Measurements from ENCODE around the gene SRSF1. TPM values are rescaled to one million over a fixed set of nuclear protein-coding genes. Genes with fewer than 3 reads are reported as not detected.
"Not testable (repeated sequence)": the region's sequence is repeated elsewhere in the genome, so short reads cannot be mapped to it uniquely, and the experiment has no call there.

The SRSF1 gene
- total RNA-seq, 1 experiment from 2014 or later: 436 TPM

DNA sequence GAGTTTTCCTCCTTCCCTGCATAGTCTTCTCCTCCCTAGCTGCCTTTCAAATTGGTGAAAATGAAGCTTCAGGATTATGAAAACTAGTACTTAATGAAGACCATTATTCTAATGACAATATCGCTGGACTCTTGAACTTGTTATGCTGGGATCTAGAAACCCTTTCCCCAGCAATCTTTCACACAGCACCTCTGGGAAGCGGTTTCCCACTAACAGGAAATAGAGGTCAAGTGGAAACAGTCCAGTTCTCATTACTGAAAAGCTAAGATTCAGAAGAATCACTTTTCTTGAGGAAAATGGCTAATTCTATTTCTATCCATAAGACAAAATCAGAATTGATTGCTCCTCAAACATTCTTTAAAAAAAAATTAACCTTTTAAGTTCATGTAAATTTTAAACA, 17.0 kb downstream of the SRSF1 start:
- DNase-seq (ENCODE audit: low spot score): no peak

DNA sequence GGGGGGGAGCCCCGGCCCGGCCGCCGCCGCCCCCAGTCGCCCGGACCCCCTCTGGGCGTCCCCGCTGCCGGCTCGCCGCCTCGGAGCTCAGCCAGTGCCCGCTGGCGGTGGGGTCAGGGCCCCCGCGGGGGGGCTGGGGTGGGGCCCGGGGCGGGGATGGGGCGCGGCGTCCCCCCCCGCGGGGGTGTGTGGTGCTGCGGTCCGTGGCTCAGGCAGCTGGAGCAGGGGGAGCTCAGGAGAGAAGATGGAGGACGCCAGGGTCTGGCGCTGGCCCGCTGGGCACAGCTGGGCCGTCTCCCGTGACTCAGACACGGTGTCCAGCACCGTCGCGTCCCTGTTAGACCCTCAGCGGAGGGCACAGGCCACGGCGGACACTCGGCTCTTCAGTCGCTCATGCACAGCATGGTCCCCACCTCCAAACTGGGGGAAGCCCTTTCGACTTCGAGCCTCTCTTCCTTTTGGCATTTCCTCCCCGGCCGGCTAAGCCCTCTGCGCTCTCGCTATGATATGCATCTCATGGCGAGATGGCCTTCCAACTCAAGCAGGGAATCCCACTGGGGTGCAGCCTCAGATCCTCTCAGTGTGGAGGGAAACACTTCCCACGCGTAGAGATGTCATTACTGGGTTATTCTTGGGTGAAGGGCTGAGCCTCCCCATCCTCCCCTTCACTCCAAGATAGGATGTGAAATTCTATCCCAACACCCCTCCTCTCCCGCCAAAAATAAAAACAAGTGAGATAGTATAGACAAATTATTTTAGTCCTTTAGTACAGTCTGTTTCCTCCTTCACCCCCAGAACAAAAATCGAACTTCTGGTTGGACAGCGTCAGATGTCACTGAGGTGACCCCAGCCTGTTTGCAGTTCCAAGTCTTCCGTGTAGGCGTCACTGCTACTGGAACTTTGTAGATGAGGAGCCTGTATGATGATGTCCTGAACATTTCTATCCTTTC, 18.5 kb downstream of the SRSF1 start:
- peak; percentile 78 for DNase-seq (ENCODE audit: low spot score)

DNA sequence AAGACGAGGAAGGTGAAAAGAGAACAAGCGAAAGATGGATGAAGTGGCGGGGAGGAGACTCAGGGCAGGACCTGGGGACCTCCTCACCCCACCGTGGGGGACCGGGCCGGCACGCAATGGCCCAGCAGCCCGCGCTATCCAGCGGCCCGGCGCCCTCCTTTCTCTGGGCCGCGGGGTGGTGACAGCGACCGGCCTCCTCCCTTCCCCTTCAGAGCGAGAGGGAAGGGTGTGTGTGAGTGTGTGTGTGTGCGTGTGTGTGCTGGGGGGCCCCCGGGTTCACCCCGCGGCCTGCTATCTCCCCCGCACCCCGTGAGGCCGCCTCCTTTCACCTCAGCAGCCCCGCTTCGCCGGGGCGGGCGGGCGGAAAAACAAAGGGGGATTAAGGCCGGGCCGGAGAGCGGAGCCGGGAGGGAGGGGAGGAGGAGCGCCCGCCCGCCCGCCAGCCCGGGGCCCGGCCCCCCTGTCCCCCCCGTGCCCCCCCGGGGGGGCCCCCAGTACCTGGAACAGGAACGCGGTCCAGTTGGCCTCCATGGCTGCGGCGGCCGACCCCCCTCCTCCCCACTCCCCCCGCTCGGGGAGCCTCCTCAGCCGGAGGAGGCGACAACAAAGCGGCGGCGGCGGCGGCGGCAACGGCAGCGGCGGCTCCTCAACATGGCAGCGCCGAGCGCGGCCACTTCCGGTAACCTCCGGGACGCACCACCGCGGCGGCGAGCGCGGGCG, 19.3 kb downstream of the SRSF1 start, which contains the start of gene VEZF1:
Gene VEZF1 (minus strand): TSS at position 674 of the 720 bp plus-strand sequence. CDS start 143 bp downstream, at position 531.
- DNase-seq (ENCODE audit: low spot score): peak; percentile 72

DNA sequence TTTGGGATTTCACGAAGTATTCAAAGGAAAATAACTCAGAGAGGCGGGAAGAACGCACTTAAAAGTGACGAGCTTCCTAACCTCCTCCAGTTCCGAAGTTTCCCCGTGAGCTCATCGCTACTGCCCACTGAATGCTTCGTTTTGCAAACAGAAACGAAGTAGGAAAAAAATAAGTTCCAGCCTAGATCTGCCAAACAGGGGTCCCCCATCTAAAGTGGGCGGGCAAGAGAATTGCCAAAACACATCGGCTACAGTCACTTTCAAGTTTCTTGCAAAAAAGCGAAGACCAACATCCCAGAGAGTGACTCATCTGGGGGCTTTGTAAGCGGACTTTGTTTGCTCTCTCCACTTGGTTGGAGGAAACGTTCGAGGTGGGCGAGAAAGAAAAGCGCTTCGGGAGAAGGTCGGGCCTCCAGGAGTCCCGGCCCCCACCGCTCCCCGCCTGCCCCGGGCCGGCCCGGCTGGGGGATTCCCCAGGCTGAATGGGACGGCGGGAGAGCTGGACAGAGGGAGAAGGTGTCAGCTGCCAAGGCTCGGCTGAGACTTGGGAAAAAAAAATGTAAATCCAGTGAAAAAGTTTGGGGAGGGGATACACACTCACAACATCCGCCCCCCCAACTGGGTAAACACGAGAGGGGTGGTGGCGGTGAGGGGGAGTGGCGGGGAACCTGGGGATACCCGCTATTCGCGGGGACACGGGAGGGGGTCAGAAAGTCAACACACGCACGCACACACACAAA, 20.0 kb downstream of the SRSF1 start:
- DNase-seq (ENCODE audit: low spot score): peak; percentile 63

DNA sequence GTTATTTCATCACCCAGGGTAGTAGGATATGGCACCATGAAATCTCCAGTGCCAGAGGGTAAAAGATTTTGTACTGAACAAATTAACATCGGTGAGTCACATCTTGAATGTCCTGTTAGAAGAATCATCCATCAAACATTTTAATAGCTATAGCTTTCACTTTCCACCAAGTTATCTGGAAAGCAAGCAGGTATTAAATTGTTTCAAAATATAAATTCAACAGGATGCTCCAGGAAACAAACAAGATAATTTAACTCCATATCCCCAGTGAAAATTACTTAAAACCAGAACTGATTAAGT, 21.4 kb downstream of the SRSF1 start:
- peak; percentile 56 for DNase-seq (ENCODE audit: low spot score)

DNA sequence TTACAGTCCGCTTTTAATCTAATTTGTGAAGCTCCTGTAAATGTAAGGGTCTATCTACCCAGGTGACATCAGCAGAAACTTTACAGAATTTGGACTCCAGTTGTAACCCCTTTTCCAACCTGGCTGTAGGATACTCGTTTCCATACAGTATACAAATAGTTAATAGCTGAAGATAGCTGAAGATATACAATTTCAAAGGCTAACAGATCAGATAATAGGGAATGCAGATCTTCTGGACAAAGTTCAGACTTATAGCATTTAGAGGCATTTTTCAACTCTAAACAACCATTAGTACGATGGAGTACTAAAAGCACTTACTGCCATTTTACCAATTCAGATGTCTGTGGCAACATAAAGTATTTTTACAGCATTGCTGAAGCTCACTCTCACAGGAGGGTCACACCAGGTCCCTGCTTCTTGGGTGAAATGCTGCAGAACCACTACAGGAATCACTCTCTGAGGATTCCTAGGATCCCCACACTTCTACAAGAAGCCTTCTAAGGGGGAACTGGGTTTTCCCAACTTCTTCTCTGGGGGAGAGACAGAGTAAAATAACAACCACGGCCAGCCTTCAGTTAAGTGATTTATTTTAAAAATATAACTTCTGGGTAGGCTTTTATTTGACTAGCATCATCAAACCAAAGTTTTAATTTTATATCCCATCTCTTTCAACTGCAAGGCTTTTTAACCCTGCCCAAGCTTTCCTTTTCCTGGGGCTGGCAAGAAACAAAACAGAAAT, 21.9 kb downstream of the SRSF1 start:
- no peak for DNase-seq (ENCODE audit: low spot score)

DNA sequence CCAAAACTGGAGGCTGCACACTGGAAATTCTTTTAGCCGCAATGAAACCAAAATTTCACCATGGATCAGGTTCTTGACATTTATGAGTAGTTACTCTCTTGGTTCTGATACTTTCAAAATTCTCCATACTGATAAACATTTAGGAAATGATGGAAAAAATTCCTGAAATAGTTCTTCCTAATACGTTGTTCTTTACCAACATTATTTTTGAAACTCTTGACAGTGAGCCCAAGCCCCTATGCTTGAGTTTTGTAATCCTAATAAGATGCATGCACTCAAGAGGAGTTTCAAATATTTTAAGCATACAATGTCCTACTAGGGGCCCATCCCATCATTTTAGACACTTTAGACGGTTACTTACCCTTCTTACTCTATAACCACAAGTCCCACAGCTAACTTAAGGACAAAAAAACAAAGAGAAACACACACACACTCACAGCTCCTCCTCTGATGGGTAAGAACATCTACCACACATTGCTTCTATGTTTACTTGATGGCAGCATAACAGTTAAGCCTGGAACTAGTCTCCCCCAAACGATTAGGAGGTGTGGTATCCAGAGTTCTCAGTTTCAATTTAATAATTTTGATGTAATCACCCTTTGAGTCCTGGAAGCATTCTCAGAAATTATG, 22.7 kb downstream of the SRSF1 start:
- no peak for DNase-seq (ENCODE audit: low spot score)

DNA sequence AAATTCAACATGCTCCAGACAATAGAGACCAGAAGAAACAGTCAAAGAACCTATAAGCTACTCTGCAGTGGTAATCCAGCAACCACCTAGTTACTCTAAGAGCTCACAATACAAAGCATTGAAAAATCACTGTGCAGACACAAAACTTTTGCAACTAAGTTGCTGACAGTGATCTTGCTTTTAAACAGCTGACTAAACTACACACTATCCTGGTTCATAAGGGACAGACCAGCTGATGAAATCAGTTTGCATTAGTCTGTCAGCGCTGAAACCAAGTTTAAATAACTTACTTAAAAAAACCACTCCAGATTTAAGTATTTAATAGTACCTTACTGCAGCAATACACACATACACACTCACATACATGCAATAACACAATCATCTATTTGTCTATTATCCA, 23.6 kb downstream of the SRSF1 start:
- no peak for DNase-seq (ENCODE audit: low spot score)

DNA sequence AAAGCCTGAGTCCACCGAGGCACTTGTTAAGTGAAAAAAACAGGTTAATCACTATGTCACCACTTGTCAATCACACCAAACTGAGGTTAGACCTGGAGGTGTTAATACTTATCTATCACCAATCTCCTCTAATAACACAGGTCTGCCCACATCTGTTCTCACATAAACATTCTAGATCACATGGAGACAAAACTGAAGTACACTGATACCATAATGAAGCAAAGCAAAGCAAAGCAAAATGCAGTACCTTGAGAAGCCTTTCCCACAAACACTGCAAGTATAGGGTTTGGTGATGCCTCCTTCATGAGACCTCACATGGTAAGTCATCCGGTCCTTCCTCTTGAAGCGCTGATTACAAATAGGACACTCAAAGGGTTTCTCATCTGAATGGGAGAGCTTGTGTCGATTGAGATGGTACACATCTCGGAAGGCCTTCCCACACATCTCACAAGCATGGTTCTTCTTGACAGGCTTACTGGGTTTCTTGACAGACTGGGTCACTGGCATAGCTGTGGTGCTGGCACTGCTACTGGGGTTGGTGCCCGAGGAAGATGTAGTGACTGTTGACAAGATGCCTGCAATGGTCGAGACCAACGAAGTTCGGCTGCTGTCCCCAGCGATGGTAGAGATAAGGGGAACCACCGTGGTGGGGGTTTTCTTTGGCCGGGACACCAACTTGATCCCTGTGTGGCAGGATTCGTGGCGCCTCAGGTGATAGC, 24.4 kb downstream of the SRSF1 start:
- DNase-seq (ENCODE audit: low spot score): no peak

DNA sequence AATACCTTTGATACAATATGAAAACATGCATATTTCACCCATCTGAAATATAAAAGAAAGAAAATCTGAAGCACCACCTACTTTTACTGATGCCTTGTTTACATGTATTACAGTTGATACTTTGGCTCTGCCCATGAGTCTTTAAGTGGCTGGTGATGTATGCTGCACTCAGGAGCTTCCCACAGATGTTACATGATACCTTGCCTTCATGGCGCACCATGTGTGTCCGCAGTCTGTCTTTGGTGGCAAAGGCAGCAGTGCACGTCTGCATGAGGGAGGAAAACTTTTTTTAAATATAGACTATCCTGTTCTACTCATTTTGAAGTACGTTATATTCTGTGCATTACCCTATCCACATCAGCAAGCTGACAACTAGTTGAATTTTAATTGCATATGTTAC, 26.5 kb downstream of the SRSF1 start:
- DNase-seq (ENCODE audit: low spot score): no peak

DNA sequence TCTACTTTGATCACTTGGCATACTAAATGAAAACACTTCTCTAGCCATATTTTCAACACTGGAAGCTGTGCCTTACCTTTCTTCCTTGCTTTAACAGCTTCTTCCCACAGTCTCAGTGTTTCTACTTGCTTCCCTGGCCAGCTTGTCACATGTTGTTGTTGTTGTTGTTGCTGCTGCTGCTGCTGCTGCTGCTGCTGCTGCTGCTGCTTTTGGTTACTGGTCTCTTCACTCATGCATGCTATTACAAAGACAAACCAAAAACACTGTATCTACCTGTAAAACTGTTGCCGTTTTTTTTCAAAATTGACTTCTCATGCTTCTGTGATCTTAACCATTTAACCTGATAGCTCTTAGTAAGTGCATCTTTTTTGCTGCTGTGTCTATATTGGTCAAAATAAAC, 28.0 kb downstream of the SRSF1 start:
- no peak for DNase-seq (ENCODE audit: low spot score)

DNA sequence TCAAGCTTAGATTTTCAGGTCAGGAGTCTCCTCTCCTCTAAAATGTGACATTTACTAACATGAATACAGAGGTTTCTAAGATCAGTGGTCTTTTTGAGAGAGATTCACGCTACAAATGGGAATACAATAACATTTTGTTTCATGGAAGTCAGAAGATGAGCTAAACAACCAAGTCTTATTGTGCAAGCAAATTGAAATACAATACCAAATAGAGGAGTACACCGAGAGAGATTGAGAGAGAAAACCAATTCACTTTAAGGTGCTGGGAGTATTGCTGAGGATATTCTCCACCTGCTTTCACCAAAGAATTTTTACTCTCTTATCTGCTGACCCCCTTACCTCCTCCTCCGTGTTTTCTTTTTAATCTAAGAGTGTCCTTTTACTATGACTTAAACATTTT, 30.5 kb downstream of the SRSF1 start:
- DNase-seq (ENCODE audit: low spot score): no peak

DNA sequence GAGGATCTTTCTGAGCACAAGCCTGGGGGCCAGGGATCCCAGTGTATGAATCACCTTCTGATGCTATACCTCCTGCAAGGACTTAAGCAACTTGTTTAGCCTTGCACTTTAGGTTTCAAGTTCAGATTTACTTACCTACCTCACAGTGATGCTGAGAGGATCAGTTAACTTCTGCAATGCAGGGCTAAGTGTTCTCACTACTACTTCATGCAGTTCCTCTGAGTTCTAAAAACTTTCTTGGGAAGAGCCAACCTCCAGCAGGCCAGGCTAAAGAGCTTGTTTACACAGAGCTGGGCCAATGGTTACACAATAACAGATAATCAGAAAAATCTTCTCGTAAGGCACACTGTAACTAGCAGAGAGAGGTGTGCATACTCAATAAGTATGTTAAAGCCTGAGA, 32.0 kb downstream of the SRSF1 start:
- no peak for DNase-seq (ENCODE audit: low spot score)

DNA sequence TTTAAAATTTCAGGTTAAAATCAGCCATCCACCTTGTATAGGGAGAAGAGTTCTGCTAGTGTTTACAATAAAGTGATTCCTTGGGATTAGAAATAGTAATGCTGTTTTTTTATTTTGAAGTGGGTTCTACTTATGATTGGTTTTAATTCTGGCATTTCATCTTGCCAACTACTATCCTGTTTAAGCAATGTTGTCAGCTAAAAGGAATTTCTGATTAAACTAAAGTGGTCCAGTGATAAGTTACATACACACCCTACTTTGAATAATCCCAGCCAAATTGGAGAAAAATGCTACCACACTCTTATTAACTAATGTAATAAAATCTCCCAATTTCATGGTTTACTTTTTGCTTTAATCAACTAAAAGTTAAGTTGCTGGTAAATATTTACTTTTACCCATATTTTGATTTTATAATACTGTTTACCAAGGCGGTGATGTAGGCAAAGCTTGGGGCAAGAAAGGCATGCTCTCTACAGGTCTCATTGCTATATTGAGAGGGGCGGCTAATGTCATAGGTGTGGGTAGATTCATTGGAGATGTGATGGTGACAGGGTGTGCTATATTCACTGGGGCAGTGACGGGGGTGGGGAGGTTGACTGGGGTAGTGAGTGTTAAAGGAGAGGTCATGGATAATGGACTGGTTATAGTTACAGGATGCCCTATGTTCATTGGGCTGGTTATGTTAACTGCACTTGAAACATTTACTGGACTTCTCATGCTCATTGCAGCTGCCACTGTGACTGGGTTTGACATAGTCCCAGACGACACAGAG, 32.8 kb downstream of the SRSF1 start:
- DNase-seq (ENCODE audit: low spot score): not testable (repeated sequence)

DNA sequence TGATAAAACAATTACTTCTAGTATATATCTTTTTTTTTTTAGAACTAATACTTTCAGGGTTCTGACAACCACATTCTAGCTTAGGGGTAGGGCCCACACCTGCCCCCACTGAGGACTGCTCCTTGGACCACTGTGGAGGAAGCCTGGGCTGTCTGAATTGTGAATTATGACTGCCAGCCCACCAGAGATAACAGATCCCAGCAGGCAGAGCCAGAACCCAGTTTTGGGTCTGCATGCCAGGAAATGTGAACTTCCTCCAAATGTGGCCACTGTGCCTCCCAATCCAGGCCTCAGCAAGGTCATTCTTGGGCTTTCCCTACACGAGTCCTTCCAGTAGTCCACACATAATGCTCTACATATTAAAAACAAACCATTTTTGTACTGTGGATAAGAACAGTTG, 34.9 kb downstream of the SRSF1 start:
- DNase-seq (ENCODE audit: low spot score): no peak

DNA sequence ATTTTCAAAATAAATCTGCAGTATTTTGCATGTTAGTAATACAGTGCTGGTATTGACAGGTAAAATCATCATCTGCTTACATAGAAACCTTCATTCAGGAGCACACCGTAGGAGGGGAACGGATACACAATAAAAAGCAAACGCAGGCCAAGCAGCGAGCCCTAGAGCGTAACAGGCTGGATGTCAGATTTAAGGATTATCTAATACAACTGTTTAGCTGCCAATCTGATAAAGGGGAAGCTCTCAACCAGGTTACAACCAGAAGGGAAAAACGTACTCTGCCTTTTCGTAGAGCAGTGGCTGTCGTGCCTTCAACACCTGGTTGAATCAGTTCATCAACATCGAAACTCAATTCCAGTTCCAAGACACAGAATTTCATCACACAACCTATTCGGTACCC, 35.5 kb downstream of the SRSF1 start:
- no peak for DNase-seq (ENCODE audit: low spot score)

DNA sequence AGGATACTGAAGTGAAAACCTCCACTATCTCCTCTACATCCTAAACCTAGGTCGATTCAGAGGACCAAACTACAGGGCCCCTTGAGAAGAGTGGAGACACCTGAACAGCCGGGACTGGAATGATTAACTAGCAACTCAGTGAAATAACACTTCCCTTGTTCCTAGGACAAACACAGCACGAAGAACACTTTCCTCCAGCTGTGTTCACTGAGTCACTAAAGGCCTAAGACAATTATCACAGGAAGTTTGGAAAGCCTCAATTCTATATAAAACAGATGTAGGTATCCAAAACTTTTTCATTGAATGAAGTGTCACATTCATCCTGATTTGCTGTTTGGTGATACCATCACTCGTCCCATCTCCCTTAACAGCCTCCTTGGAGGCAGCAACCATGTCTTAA, 36.3 kb downstream of the SRSF1 start:
- peak; percentile 17 for DNase-seq (ENCODE audit: low spot score)

DNA sequence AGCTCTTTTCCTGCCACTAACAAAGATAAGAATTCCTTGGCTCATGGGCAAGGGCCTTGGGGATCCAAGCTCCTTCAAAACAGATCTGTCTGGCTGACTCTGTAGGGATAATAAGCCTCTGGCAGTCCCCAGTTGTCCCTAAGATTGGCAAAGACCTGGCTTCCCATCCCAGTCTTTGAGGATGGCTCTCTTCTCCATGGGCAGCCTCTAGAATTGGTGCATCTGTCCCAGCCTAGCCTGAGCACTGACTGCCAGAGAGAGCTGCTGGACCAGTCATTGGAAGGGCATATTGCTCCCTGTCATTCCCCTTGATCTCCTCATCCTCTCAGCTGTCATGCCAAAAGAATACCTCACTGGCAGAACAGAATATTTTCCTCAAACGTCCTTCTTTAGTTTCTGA, 38.6 kb downstream of the SRSF1 start:
- DNase-seq (ENCODE audit: low spot score): no peak

DNA sequence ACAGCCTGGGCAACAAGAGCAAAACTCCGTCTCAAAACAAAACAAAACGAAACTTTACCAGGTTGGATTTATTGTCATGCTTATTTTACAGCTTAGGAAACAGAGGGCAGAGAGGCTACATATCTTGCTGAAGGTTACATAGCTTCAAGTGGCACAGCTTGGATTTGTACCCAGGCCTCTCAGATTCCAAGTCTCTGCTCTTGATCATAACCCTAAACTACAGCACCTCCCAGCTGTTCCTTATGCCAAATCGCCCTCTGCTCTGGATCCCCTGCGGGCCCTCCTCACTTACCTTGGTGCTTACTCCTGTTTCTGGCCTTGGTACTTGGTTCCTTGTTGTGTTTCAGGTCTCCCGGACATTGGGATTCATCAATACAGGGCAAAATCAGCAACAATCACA, 40.2 kb downstream of the SRSF1 start:
- DNase-seq (ENCODE audit: low spot score): no peak

DNA sequence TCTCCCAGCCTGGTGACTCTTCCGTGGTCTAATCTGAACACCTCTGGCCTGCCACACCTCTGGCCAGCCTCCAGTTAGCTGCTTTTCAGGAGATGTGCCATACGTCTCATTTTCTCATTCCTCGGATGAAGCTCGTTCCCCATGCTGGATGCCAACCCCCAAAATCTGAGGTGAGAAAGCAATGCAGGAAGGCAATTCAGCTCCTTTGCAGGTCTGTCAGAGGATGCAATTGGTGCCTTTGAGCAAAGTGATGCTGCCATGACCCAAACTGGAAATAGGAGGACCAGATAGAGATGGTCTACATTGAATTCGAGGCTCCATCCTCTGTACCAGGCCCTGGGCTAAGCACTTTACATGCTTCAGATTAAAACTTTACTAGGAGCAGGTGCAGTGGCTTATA, 40.8 kb downstream of the SRSF1 start:
- no peak for DNase-seq (ENCODE audit: low spot score)

Measured in HT-29 (cell line).